NCI-H2227 (cell line): ENCODE measurements around the gene DGCR6L.
"Not testable (repeated sequence)": the region's sequence is repeated elsewhere in the genome, so short reads cannot be mapped to it uniquely, and the experiment has no call there.

ENCODE experiments used
- DNase-seq: peaks from one replicate; lab custom pipeline; 2025; ENCODE audit not compliant: unreplicated experiment; lab: John Stamatoyannopoulos, UW

DGCR6L gene

GRCh38 chr22:20292673-20293232 lies 27.1 kb downstream of the DGCR6L start:
- no peak for DNase-seq

GRCh38 chr22:20292108-20292507 lies 27.8 kb downstream of the DGCR6L start:
- DNase-seq, result no peak

DNA sequence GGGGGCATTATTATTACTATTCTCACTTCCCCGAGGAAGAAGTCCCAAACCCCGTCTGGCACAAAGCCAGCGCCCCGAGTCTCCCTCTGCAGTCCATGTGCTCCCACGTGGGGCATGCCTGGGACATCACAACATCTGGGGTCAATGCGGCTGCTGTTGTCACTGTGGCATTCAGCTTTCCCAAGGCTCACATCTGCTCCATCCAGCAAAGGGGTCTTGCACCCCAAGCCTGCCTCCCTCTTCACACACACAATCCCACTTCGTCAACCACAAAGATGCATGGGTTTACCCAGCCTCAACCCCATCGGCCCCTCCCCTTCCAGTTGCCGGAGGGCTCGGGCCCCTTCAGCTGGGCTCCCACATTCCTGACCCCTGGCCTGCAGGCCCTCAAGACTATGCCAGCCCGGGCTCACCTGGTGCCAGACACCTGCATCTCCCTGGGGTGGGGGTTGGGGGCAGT lies 28.2 kb downstream of the DGCR6L start:
- DNase-seq, result no peak

- no peak for DNase-seq
Observed at GRCh38 chr22:20291249-20291586, 28.6 kb downstream of the DGCR6L start.

GRCh38 chr22:20290578-20291248 lies 29.1 kb downstream of the DGCR6L start:
- DNase-seq, result no peak

DNA sequence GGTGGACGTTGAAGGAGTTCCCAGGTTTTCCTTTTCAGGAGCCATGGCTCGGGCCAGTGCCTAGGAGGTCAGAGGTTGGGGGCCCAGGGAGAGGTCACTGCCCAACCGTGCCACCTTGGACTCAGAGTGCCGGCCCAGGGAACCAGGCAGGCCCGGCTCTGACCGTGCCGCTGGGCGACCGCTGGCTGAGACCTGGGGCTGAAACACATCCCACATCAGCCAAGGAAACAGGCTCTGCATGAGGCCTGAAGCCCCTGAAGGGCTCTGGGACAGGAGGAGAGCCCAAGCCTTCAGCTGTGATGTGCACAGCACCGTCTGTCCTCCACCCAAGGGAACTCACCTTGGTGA lies 29.8 kb downstream of the DGCR6L start:
- DNase-seq, result no peak

GRCh38 chr22:20289182-20290044 lies 30.4 kb downstream of the DGCR6L start:
- DNase-seq, result not testable (repeated sequence)

DNA sequence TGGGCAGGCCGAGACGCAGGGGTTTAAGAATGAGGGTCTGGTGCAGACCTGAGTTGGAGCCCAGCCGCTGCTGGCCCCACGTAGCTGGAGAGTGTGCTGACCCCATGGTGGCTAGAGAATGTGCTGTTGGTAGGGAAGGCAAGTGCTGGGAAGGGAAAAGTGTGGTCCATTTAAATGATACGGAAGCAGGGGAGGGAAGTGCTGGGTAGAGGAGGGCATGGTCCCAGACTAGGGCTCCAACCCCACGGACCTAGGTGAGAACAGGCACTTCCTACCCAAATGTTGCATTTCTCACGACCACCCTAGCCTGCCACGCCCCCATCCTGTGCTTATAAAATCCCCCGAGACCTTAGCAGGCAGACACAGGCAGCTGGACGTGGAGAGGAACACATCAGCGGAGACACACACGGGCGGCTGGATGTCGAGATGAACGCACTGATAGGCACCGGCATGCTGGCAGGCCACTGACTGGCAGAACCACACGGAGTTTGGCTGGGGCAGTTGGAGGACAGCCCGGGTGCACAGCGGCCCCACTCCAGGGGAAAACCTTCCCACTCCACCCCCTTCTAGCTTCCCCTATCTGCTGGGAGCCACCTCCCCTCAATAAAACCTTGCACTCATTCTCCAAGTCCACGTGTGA lies 33.0 kb downstream of the DGCR6L start:
- not testable (repeated sequence) for DNase-seq

GRCh38 chr22:20286312-20286660 lies 33.6 kb downstream of the DGCR6L start:
- DNase-seq, result not testable (repeated sequence)

- DNase-seq, result peak; percentile 84
Observed at GRCh38 chr22:20285473-20286311, 34.2 kb downstream of the DGCR6L start.

DNA sequence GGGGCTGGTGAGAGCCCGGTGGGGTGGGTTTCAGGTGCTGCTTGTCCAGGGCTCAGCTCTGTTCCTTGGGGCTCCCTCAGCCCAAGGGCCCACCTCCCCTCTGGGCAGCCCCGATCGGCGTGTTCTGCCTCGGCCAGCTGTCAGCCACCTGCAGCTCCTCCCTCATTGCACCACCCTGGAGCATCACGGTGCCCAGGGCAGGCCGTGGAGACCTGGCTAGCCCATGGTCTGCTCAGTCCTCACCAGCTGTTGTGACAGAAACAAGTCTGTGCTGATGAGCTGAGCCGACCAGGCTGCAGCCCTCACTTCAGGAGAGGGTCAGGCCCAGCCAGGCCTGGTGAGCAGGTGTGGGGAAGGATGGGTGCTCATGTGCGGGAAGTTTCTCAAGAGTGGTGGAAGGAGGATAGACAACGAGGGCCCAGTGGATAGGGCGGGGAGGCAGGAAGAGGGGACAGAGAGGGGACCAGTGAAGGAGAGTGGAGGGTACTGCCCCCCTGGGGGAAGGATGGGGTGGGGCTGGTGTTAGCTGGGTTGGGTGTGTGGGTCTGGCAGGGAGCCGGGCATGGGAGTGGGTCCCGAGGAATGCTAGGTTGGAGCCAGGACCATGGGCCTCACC lies 35.3 kb downstream of the DGCR6L start:
- no peak for DNase-seq

DNA sequence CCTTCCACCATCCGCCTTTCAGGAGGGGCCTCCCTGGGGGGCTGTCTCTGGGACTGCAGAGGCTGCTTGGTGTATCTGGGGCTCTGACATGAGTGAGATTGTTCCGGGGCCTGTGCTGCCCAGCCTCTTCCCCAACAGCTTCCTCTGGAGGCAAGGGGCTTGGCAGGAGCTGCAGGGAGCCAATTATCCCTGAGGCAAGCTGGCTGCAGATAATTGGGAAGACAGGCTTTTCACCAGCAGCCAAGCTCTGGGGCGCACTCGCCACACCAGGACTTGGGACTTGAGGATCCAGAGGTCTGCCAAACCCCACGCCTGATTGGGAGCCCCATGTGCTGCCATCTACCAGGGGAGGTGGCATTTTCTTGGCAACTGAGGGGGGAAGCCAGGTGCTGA lies 36.2 kb downstream of the DGCR6L start:
- peak; percentile 55 for DNase-seq

- no peak for DNase-seq
Observed at GRCh38 chr22:20282901-20283673, 36.8 kb downstream of the DGCR6L start.

GRCh38 chr22:20281891-20282290 lies 38.0 kb downstream of the DGCR6L start:
- DNase-seq, result no peak

DNA sequence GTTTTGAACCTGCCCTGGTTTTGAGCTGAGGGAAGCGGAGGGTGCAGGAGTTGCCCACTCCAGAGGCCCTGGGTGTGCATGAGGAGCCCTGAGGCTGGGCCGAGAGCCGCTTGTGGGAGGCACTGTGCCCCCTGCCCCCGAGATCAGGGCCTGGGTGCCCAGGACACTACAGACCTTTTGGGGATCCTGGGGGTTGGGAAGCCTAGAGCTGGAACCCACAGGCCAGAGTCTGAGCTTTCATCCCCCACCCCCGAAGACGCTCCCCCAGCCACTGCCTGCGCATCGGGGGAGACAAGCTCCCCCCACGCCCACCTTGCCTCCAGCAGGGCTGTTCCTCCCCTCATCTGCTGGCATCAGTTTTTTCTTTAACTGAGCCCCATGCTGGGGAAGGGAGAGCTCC lies 38.4 kb downstream of the DGCR6L start:
- not testable (repeated sequence) for DNase-seq

DNA sequence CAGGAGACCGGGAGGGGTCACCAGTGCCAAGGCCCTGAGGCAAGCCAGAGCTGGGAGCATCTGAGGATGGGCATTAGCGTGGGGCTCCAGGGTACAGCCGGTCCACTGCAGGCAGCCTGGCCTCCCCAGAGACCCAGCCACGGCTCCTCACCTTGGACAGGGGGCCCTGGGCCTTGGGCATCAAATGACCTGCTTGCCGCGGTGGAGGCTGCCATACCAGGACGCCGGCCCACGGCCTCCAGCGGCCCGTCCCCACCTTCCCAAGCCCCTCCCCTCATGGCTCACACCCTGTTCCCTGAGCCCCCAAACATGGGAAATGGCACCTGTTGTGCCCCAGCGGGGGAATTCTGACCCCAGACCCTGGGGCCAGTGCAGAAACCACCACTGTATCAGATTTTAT lies 39.0 kb downstream of the DGCR6L start:
- no peak for DNase-seq

DNA sequence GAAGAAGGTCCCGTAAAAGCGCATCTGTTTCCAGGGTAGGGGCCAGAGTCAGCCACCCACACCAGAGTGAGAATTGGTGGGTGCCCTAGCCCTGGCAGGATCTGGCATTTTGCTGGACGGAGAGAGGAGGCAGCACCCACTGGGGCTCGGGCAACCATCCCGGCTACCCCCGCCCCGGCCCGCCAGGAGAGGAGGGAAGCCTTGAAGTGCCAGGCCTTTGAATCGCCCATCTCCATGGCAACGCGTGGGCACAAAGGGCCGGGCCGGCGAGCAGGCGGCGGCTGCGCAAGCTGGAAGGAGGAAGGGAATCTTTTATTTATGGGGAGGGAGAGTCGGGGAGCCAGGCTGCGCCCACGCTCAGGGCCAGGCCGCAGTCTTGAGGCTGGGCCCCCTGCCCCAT lies 39.7 kb downstream of the DGCR6L start:
- DNase-seq, result peak; percentile 68

GRCh38 chr22:20279662-20280134 lies 40.2 kb downstream of the DGCR6L start:
- DNase-seq, result no peak

DNA sequence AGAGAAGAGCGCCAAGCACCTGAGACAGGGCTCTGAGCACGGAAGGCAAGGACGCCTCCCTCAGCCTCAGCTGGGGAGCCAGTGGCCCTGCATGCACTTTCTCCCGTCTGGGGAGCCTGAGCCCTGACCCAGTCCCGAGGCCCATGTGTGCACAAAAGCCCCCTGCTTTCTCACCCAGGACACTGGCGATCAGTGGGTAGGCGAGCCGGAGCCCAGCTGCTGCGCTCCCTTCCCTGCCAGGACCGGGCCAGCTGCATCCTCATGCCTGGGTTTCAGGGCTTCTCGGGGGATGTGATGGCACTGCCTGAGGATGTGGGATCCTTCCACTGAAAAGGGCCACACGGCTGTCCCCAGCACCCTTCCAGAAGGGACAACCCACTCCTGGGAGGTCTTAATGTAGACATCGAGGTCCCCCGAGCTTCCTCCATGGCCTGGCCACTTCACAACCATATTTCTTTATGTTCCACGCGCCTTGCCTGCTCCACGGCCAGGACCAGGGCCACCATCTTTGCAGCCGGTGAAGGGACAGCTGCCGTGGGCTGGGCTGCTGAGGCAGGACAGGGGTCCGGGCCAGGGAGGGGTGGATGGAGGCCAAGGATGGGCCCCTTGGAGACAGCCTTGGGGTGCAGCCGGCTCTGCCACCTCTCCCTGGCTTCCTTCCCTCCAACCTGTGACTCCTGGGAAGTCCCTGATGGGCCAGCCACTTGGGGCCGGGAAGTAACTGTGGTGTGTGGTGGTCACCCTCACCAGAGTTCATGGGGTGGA lies 41.0 kb downstream of the DGCR6L start:
- not testable (repeated sequence) for DNase-seq
